H1 (cell line): Measurements from ENCODE around the gene AP3B2. TPM values are rescaled to one million over a fixed set of nuclear protein-coding genes. Genes with fewer than 3 reads are reported as not detected.

Source experiments
- CTCF ChIA-PET: fragments of 300-600 bp; sonication (Branson Sonifier 250); formaldehyde crosslinking; loops from one replicate; lab custom pipeline; 2021; ENCODE audit not compliant: partially characterized antibody; lab: Charles Lee
- POLR2A ChIA-PET: fragments of 300-600 bp; sonication (Branson Sonifier 250); formaldehyde crosslinking; loops from one replicate; lab custom pipeline; 2021; ENCODE audit warnings: inconsistent platforms; ENCODE audit not compliant: partially characterized antibody; lab: Charles Lee
- DNase-seq, 2 experiments: peaks; one replicate each; pipeline versions ENCODE4 v3.0.0 to v3.0.0-alpha.2; 2010 to 2022; ENCODE audit warnings: low spot score in 2 of 2, low read depth in 1 of 2, mixed read lengths in 1 of 2
- FAIRE-seq: peaks from 2 replicates; lab custom pipeline; 2011; peaks lifted over from hg19 to GRCh38; lab: Jason Lieb, UNC
- H2AFZ ChIP-seq: 2 replicates; pipeline ENCODE4 v1.8.1; 2012; ENCODE audit warnings: low read length, inconsistent platforms
- H2AK5ac ChIP-seq: 2 replicates; pipeline ENCODE4 v1.6.1; 2013; ENCODE audit warnings: low read depth, low read length
- H2BK120ac ChIP-seq: replicated peaks from 2 replicates; pipeline ENCODE3; 2013; ENCODE audit warnings: low read depth, low read length, inconsistent platforms
- H2BK12ac ChIP-seq: 2 replicates; pipeline ENCODE4 v1.6.1; 2013; ENCODE audit warnings: low read depth, low read length
- H2BK15ac ChIP-seq: 2 replicates; pipeline ENCODE4 v1.6.1; 2013; ENCODE audit warnings: low read length
- H2BK20ac ChIP-seq: 2 replicates; pipeline ENCODE4 v1.6.1; 2013; ENCODE audit warnings: low read length
- H2BK5ac ChIP-seq: 2 replicates; pipeline ENCODE4 v1.6.1; 2013; ENCODE audit warnings: low read depth, low read length
- H3K14ac ChIP-seq: 2 replicates; pipeline ENCODE4 v1.6.1; 2013; ENCODE audit warnings: inconsistent platforms; ENCODE audit not compliant: insufficient read length
- H3K18ac ChIP-seq: 2 replicates; pipeline ENCODE4 v1.6.1; 2013; ENCODE audit warnings: low read length; ENCODE audit errors: extremely low read depth
- H3K23ac ChIP-seq: 2 replicates; pipeline ENCODE4 v1.6.1; 2013; ENCODE audit warnings: inconsistent platforms; ENCODE audit not compliant: insufficient read length
- H3K23me2 ChIP-seq: 2 replicates; pipeline ENCODE4 v1.6.1; 2013; ENCODE audit warnings: low read depth, low read length
- H3K27ac ChIP-seq: 2 replicates; pipeline ENCODE4 v1.6.1; 2011; ENCODE audit warnings: low read depth, low read length, inconsistent platforms
- H3K27me3 ChIP-seq, 4 experiments: replicated peaks in 1 of 4; 1 replicate in 1 of 4; 2 replicates in 3 of 4; pipeline versions ENCODE4 v1.6.1 to v1.8.1; 2011 to 2013; ENCODE audit warnings: low read length in 3 of 4, mild to moderate bottlenecking in 3 of 4, inconsistent platforms in 2 of 4, mixed read lengths in 2 of 4, moderate library complexity in 1 of 4; ENCODE audit not compliant: control insufficient read depth in 3 of 4, insufficient read depth in 3 of 4; ENCODE audit errors: extremely low read depth in 1 of 4
- H3K36me3 ChIP-seq, 4 experiments: 2 replicates each; pipeline versions ENCODE4 v1.6.1 to v1.8.1; 2011 to 2013; ENCODE audit warnings: mild to moderate bottlenecking in 4 of 4, low read length in 3 of 4, moderate library complexity in 2 of 4, control low read depth in 1 of 4, inconsistent platforms in 1 of 4; ENCODE audit not compliant: insufficient read depth in 4 of 4, control insufficient read depth in 2 of 4
- H3K4ac ChIP-seq: replicated peaks from 2 replicates; pipeline ENCODE3; 2013; ENCODE audit warnings: low read length, low read depth, mixed read lengths, inconsistent platforms; ENCODE audit not compliant: insufficient read length
- H3K4me1 ChIP-seq, 4 experiments: replicated peaks in 1 of 4; 1 replicate in 1 of 4; 2 replicates in 3 of 4; pipeline versions ENCODE4 v1.6.1 to v1.8.1; 2011 to 2013; ENCODE audit warnings: low read length in 3 of 4, inconsistent platforms in 2 of 4, mixed read lengths in 1 of 4; ENCODE audit not compliant: insufficient read depth in 4 of 4, control insufficient read depth in 3 of 4
- H3K4me2 ChIP-seq, 2 experiments: 2 replicates each; pipeline versions ENCODE4 v1.6.1 to v1.8.1; 2011 to 2013; ENCODE audit warnings: low read depth in 2 of 2, low read length in 2 of 2, control low read depth in 1 of 2, inconsistent platforms in 1 of 2, mild to moderate bottlenecking in 1 of 2; ENCODE audit not compliant: insufficient read depth in 1 of 2
- H3K4me3 ChIP-seq, 4 experiments: fragments of 200-600, 300-600 bp in 1 of 4; sonication (generic), shearing (Covaris generic), sonication (Bioruptor Twin) in 1 of 4; 2 replicates each; pipeline versions ENCODE4 v1.5.1 to v1.8.1; 2011 to 2016; ENCODE audit warnings: low read length in 4 of 4, low read depth in 3 of 4, control low read depth in 2 of 4, inconsistent platforms in 2 of 4, mild to moderate bottlenecking in 2 of 4, mixed read lengths in 1 of 4, moderate library complexity in 1 of 4; ENCODE audit not compliant: insufficient read depth in 2 of 4; ENCODE audit errors: extremely low read depth in 1 of 4
- H3K56ac ChIP-seq: replicated peaks from 2 replicates; pipeline ENCODE3; 2013; ENCODE audit warnings: low read depth, mild to moderate bottlenecking, mixed read lengths, low read length, inconsistent platforms; ENCODE audit not compliant: insufficient read length
- H3K79me1 ChIP-seq: 2 replicates; pipeline ENCODE4 v1.6.1; 2013; ENCODE audit warnings: low read depth, low read length, control low read depth
- H3K79me2 ChIP-seq, 2 experiments: 2 replicates each; pipeline versions ENCODE4 v1.6.1 to v1.8.1; 2012 to 2013; ENCODE audit warnings: low read length in 2 of 2, mild to moderate bottlenecking in 2 of 2, inconsistent platforms in 1 of 2; ENCODE audit not compliant: insufficient read depth in 2 of 2, control insufficient read depth in 1 of 2
- H3K9ac ChIP-seq, 4 experiments: replicated peaks in 1 of 4; 1 replicate in 1 of 4; 2 replicates in 3 of 4; pipeline versions ENCODE4 v1.6.1 to v1.8.1; 2011 to 2013; ENCODE audit warnings: low read depth in 3 of 4, low read length in 3 of 4, control low read depth in 2 of 4, mild to moderate bottlenecking in 2 of 4, moderate library complexity in 2 of 4, inconsistent platforms in 1 of 4; ENCODE audit errors: extremely low read depth in 1 of 4
- H3K9me3 ChIP-seq, 2 experiments: 2 replicates each; pipeline versions ENCODE4 v1.6.1 to v1.8.1; 2012 to 2013; ENCODE audit warnings: mild to moderate bottlenecking in 2 of 2, moderate library complexity in 2 of 2, control low read depth in 1 of 2, inconsistent platforms in 1 of 2, low read depth in 1 of 2, low read length in 1 of 2, mixed read lengths in 1 of 2; ENCODE audit not compliant: insufficient read depth in 2 of 2
- H4K20me1 ChIP-seq, 2 experiments: replicated peaks in 1 of 2; 2 replicates each; pipeline versions ENCODE3 to v1.8.1; 2011 to 2013; ENCODE audit warnings: inconsistent platforms in 2 of 2, low read length in 2 of 2, mild to moderate bottlenecking in 1 of 2; ENCODE audit not compliant: insufficient read depth in 2 of 2, control insufficient read depth in 1 of 2
- H4K5ac ChIP-seq: 2 replicates; pipeline ENCODE4 v1.6.1; 2013; ENCODE audit warnings: low read length, low read depth, mixed read lengths, inconsistent platforms; ENCODE audit not compliant: insufficient read length
- H4K8ac ChIP-seq: 2 replicates; pipeline ENCODE4 v1.8.0; 2013; ENCODE audit warnings: mild to moderate bottlenecking, moderate library complexity, low read length, inconsistent platforms; ENCODE audit not compliant: insufficient read depth; ENCODE audit errors: extremely low read depth
- H4K91ac ChIP-seq: replicated peaks from 2 replicates; pipeline ENCODE3; 2013; ENCODE audit warnings: low read length, mixed read lengths, inconsistent platforms; ENCODE audit not compliant: insufficient read length
- JUN ChIP-seq: IDR thresholded peaks from 2 replicates; pipeline ENCODE4 v1.6.1; 2011; ENCODE audit warnings: low read depth, mild to moderate bottlenecking, improper control_type of control experiment, low read length
- RBBP5 ChIP-seq: IDR thresholded peaks from 2 replicates; pipeline ENCODE4 v1.7.1; 2012; ENCODE audit warnings: low read depth, mild to moderate bottlenecking, inconsistent platforms, low read length, moderate library complexity, borderline replicate concordance
- SP2 ChIP-seq: IDR thresholded peaks from 2 replicates; pipeline ENCODE4 v1.6.1; 2012; ENCODE audit warnings: mild to moderate bottlenecking, low read length, inconsistent platforms
- WGBS, 2 experiments: shearing (Covaris generic) in 1 of 2; methylation state at CpG; one replicate each; pipeline versions ENCODE4 v1.1.6 to v1.1.7; 2013 to 2015; ENCODE audit warnings: low lambda C conversion rate in 2 of 2, mixed read lengths in 2 of 2, inconsistent platforms in 1 of 2, low coverage in 1 of 2, missing lambda C conversion rate in 1 of 2; ENCODE audit not compliant: insufficient replicate concordance in 2 of 2, insufficient coverage in 1 of 2, insufficient read length in 1 of 2; ENCODE audit errors: extremely low coverage in 1 of 2, missing lambda C conversion rate in 1 of 2; 5-methylcytosine and 5-hydroxymethylcytosine counted together
- polyA plus RNA-seq, 7 experiments: library from polyadenylated mRNA; depleted of rRNA in 3 of 7; stranded (reverse) in 5 of 7; unstranded in 2 of 7; fragments of >200 nt in 5 of 7; fragments of 200-250 nt in 2 of 7; gene quantifications; 1 replicate in 5 of 7; 2 replicates in 1 of 7; 4 replicates in 1 of 7; pipeline versions ENCODE4 v1.2.1 to v1.2.3, GENCODE V29; 2011 to 2013; ENCODE audit warnings: missing spikeins in 2 of 7, mixed read lengths in 2 of 7
- total RNA-seq: library from RNA; stranded (reverse); fragmentation: NEBNext Ultra II Directional; extraction: Animal tissue kit (Norgen Biotek cat#: 25700); gene quantifications from 2 replicates; pipeline ENCODE4 v1.2.1, GENCODE V29; 2021

Gene AP3B2
- total and polyA plus RNA-seq, 2 of the 8 experiments (the other 6 are each of a cell fraction or from before 2014, with no cell fraction given), result 21.8 to 25.7 TPM

GRCh38 chr15:82688691-82689090, 21.0 kb downstream of the AP3B2 start:
- H3K79me2 ChIP-seq, result no peaks in the 10 kb centered on the region
- H4K8ac ChIP-seq, result no peak overlapping the region
- no peak overlapping the region for H2AK5ac ChIP-seq
- H3K4me3 ChIP-seq, result no peak overlapping the region
- H3K27ac ChIP-seq, result no peak overlapping the region
- FAIRE-seq (no peak), DNase-seq (no peak)
- H4K91ac ChIP-seq, result no peak overlapping the region
- H3K27me3 ChIP-seq, result no peaks in the 10 kb centered on the region
- WGBS, 2 experiments, result 90% methylated on average over 10 of the region's 10 CpGs; no CpG with 5 or more reads in 1 of the 2 experiments
- no peak overlapping the region for H3K56ac ChIP-seq
- H3K9ac ChIP-seq, result no peak overlapping the region
- no peak overlapping the region for H2BK15ac ChIP-seq
- POLR2A ChIA-PET, result interaction anchor here (1.7 to 1.8 kb wide), 2 partner anchors 20 to 153 kb away, joined by 3 to 7 read pairs; no protein-coding TSS in a partner anchor
- no peak overlapping the region for H3K4me2 ChIP-seq
- peaks cover 0 to 2% of the 10 kb centered on the region in 2 experiments for H4K20me1 ChIP-seq
- H3K18ac ChIP-seq, result no peak overlapping the region
- H2BK5ac ChIP-seq, result no peak overlapping the region
- H2BK12ac ChIP-seq, result no peak overlapping the region
- H3K4ac ChIP-seq, result no peak overlapping the region
- no peaks in the 10 kb centered on the region for H3K23me2 ChIP-seq
- H3K9me3 ChIP-seq, result no peaks in the 10 kb centered on the region
- no peak overlapping the region for H2AFZ ChIP-seq
- H2BK120ac ChIP-seq, result no peak overlapping the region
- no peak overlapping the region for H3K23ac ChIP-seq
- no peaks in the 10 kb centered on the region; a peak in 2 of 7 replicates for H3K4me1 ChIP-seq
- H3K79me1 ChIP-seq, result no peaks in the 10 kb centered on the region
- no peak overlapping the region for H3K14ac ChIP-seq
- H2BK20ac ChIP-seq, result no peak overlapping the region
- CTCF ChIA-PET, result interaction anchor here (1.8 kb wide), 1 partner anchor 158 kb away, joined by 5 read pairs; no protein-coding TSS in a partner anchor
- H3K36me3 ChIP-seq, result no peaks in the 10 kb centered on the region; a peak in 1 of 8 replicates
- H4K5ac ChIP-seq, result no peak overlapping the region
- TF ChIP-seq JUN (no peak), RBBP5 (no peak), SP2 (no peak)
